ENCODE data around the gene RCOR1.

RCOR1 gene

DNA sequence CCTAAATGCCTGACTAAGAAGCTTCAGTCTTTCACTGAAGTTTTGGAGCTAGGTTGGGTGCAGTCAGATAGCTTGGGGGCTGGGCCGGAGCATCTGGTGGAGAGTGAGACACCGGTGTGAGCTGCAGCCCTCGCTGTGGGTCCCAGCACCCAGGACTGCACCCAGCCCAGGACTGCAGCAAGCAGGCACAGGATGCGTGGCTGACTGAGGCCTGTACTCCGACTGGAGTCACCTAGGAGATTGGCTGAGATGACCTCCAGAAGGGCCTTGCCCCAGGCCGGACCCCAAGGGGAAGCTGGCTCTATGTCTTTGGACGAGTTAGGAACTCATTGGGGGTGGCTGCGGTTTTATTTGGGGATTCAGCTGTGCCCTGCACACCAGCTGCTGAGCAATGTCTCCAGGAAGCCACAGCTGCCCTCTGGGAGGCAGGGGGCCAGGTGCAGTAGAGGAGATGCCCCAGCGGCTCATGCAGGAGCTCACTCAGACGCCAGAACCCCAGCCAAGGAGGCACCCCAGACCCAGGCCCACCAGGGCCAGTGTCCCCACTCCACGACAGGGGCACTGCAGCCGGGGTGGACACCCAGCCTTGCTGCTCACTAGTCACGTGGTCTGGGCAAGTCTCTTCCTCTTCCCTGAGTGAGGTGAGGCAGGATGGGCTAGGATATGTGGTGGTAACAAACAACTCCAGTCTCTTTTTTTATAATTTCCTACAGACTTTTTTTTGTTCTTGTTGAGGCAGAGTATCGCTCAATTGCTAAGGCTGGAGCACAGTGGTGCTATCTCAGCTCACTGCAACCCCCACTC lies 31.8 kb upstream of the RCOR1 start:
- no peaks in the 10 kb centered on the region for H3K36me3 Mint-ChIP-seq (ENCODE audit: low read depth)
- TF ChIP-seq, protein P1, sequence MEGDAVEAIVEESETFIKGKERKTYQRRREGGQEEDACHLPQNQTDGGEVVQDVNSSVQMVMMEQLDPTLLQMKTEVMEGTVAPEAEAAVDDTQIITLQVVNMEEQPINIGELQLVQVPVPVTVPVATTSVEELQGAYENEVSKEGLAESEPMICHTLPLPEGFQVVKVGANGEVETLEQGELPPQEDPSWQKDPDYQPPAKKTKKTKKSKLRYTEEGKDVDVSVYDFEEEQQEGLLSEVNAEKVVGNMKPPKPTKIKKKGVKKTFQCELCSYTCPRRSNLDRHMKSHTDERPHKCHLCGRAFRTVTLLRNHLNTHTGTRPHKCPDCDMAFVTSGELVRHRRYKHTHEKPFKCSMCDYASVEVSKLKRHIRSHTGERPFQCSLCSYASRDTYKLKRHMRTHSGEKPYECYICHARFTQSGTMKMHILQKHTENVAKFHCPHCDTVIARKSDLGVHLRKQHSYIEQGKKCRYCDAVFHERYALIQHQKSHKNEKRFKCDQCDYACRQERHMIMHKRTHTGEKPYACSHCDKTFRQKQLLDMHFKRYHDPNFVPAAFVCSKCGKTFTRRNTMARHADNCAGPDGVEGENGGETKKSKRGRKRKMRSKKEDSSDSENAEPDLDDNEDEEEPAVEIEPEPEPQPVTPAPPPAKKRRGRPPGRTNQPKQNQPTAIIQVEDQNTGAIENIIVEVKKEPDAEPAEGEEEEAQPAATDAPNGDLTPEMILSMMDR (IDR thresholded peaks at IDR 0.05; ENCODE audit: unreplicated experiment in 3 of 3), result no peak
- H3K27me3 Mint-ChIP-seq (ENCODE audit: low read depth), result no peaks in the 10 kb centered on the region
- H3K27ac Mint-ChIP-seq, result no peak overlapping the region
- H3K9me3 Mint-ChIP-seq, result peaks cover 7% of the 10 kb centered on the region
- H3K4me1 Mint-ChIP-seq, result no peaks in the 10 kb centered on the region
- no peak overlapping the region for H3K4me3 Mint-ChIP-seq

DNA sequence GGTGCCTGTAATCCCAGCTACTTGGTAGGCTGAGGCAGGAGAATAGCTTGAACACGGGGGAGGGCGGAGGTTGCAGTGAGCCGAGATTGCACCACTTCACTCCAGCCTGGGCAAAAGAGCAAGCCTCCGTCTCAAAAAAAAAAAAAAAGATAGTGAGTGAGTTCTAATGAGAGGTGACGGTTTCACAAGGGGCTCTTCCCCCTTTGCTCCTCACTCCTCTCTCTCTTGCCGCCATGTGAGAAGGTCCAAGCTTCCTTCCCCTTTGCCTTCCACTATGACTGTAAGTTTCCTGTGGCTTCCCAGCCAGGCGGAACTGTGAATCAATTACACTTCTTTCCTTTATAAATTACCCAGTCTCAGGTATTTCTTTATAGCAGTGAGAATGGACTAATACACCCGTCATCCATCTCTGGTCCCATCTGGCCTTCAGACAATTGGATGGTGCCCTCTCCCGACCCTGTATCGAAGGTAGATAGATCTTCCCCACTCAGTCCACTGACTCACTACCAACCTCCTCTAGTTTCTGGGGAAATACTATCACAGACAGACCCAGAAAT lies 27.0 kb upstream of the RCOR1 start:
- Mint-ChIP-seq H3K27ac (no peak overlapping the region), H3K27me3 (ENCODE audit: low read depth) (no peaks in the 10 kb centered on the region), H3K4me3 (no peak overlapping the region), H3K36me3 (ENCODE audit: low read depth) (no peaks in the 10 kb centered on the region), H3K4me1 (peaks cover 4% of the 10 kb centered on the region), H3K9me3 (peaks cover 9% of the 10 kb centered on the region)
- TF ChIP-seq, protein P1 (IDR thresholded peaks at IDR 0.05; ENCODE audit: unreplicated experiment in 3 of 3), result no peak

DNA sequence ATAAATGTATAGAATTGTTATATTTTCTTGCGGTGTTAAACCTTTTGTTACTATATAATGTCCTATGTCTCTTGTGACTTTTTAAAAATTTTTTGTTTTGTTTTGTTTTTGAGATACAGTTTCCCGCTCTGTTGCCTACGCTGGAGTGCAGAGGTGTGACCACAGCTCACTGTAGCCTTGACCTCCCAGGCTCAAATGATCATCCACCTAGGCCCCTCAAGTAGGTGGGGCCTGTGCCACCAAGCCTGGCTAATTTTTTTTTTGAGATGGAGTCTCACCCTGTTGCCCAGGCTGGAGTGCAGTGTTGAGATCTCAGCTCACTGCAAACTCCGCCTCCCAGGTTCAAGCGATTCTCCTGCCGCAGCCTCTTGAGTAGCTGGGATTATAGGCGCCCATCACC lies 26.5 kb upstream of the RCOR1 start:
- Mint-ChIP-seq H3K9me3 (peaks cover 9% of the 10 kb centered on the region), H3K4me1 (peaks cover 4% of the 10 kb centered on the region), H3K4me3 (no peak overlapping the region), H3K27me3 (ENCODE audit: low read depth) (no peaks in the 10 kb centered on the region), H3K36me3 (ENCODE audit: low read depth) (no peaks in the 10 kb centered on the region), H3K27ac (no peak overlapping the region)
- TF ChIP-seq, protein P1 (IDR thresholded peaks at IDR 0.05; ENCODE audit: unreplicated experiment in 3 of 3), result no peak

DNA sequence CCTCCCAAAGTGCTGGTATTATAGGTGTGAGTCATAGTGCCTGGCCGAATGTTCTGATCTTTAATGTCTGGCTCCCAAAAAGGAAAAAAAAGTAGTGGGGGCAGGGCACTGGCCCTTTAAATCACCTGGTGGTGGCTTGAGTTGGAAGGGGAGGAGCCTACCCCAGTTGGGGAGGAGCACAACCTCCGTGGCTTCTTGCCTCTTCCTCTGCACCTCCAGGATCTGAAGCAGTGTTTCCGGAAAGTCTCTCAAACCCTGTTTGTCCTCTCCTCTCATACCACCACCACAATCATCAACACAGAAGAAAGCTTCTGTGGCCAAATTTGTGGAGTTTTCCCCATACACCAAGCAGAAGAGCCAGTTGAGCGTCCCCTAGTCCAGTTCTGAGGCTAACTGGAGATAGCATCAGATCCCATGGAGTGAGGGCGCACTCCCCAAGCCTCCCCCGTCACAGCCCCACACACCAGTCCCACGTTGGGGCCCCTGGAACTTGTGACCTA lies 24.3 kb upstream of the RCOR1 start:
- H3K27me3 Mint-ChIP-seq (ENCODE audit: low read depth), result no peaks in the 10 kb centered on the region
- no peaks in the 10 kb centered on the region for H3K36me3 Mint-ChIP-seq (ENCODE audit: low read depth)
- TF ChIP-seq, protein P1 (IDR thresholded peaks at IDR 0.05; ENCODE audit: unreplicated experiment in 3 of 3), result no peak
- peaks cover 4% of the 10 kb centered on the region for H3K4me1 Mint-ChIP-seq
- no peak overlapping the region for H3K4me3 Mint-ChIP-seq
- peaks cover 9% of the 10 kb centered on the region for H3K9me3 Mint-ChIP-seq
- peak overlapping the region in 1 of 3 experiments; percentile 52 for H3K27ac Mint-ChIP-seq

DNA sequence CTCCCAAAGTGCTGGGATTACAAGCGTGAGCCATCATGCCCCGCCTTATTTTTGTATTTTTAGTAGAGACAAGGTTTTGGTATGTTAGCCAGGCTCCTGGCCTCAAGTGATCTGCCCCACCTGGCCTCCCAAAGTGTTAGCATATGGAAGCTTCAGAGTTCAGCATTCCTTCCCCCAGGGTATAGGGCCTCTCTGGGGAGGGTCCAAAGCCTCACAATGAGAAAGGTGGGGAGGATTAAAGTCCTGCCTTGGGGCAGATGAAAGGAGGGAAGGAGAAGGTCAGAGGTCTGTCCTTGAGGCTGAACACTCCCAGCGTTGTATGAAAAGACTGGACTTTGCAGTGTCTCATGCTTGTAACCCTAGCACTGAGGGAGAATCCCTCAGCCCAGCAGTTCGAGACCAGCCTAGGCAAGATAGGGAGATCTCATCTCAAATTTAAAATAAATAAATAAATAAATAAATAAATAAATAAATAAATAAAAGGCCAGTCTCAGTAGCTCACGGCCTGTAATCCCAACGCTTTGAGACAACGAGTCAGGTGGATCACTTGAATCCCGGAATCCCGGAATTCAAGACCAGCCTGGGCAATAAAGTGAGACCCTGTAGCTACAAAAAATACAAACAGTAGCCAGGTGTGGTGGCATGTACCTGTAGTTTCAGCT lies 22.0 kb upstream of the RCOR1 start:
- Mint-ChIP-seq H3K27me3 (ENCODE audit: low read depth) (no peaks in the 10 kb centered on the region), H3K36me3 (ENCODE audit: low read depth) (no peaks in the 10 kb centered on the region), H3K4me1 (peaks cover 9% of the 10 kb centered on the region), H3K9me3 (peaks cover 3% of the 10 kb centered on the region), H3K4me3 (no peak overlapping the region), H3K27ac (no peak overlapping the region)
- TF ChIP-seq, protein P1 (IDR thresholded peaks at IDR 0.05; ENCODE audit: unreplicated experiment in 3 of 3), result no peak
